Lower leg skin (tissue), 4 donors: ENCODE measurements around the gene FHOD3. TPM values are rescaled to one million over a fixed set of nuclear protein-coding genes. Genes with fewer than 3 reads are reported as not detected.

ENCODE experiments used
- DNase-seq, 2 donors: peaks; one replicate each; pipeline ENCODE4 v3.0.0-alpha.2; 2019; ENCODE audit warnings: low spot score in 2 of 2
- H3K4me3 ChIP-seq: fragments of 200-600 bp; sonication (generic); 2 replicates; pipeline ENCODE4 v1.5.1; 2017; ENCODE audit warnings: mild to moderate bottlenecking, low read depth; ENCODE audit not compliant: poor library complexity, severe bottlenecking
- POLR2A ChIP-seq, 2 donors: fragments of 450-650 bp; IDR thresholded peaks; one replicate each; pipeline ENCODE4 v1.6.1; 2016 to 2017; ENCODE audit warnings: antibody characterized with exemption in 2 of 2, mild to moderate bottlenecking in 1 of 2, moderate library complexity in 1 of 2
- WGBS, 2 donors: methylation state at CpG; one replicate each; pipeline ENCODE4 v1.1.5; 2018; 5-methylcytosine and 5-hydroxymethylcytosine counted together
- intact Hi-C: fragments of 100-400 bp; cut with DNase I; formaldehyde crosslinking; loops from one replicate; pipeline ENCODE4 v1.15.0; 2023; ENCODE audit warnings: low total_unique reads
- total RNA-seq, 4 donors: library from RNA; depleted of rRNA; stranded (reverse); fragments of >200 nt; gene quantifications; one replicate each; pipeline ENCODE4 v1.1.0, GENCODE V29; 2016
- TF ChIP-seq, protein P1 (sequence below), 3 donors: fragments of 450-650 bp; IDR thresholded peaks; one replicate each; pipeline ENCODE4 v1.5.1; 2016; ENCODE audit warnings: antibody characterized with exemption in 3 of 3, mild to moderate bottlenecking in 3 of 3, moderate library complexity in 2 of 3

FHOD3 gene
- total RNA-seq, 4 donors from 2014 or later, result 5.3 to 15.1 (median 7.8) TPM

DNA sequence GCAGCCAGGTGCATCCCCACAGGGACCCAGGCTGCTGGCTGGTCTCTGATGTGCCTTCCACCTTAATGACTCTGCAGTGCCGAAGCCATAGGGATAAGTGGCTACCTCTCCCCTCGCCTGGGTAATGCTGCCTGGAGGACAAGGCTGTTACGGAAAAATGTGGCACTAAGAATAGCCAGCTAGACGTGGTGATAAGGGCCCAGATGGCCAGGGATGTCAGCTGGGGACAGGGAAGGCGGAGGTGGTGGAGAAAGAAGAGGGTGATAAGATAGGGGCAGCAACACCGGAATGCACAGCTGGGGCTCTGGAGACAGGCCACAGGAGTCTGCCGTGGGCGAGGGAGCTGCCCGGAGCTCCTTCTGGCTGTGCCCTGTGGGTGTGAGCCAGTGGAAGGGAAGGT is 170.6 kb downstream of the FHOD3 start:
- no peak overlapping the region for H3K4me3 ChIP-seq
- TF ChIP-seq, protein P1, sequence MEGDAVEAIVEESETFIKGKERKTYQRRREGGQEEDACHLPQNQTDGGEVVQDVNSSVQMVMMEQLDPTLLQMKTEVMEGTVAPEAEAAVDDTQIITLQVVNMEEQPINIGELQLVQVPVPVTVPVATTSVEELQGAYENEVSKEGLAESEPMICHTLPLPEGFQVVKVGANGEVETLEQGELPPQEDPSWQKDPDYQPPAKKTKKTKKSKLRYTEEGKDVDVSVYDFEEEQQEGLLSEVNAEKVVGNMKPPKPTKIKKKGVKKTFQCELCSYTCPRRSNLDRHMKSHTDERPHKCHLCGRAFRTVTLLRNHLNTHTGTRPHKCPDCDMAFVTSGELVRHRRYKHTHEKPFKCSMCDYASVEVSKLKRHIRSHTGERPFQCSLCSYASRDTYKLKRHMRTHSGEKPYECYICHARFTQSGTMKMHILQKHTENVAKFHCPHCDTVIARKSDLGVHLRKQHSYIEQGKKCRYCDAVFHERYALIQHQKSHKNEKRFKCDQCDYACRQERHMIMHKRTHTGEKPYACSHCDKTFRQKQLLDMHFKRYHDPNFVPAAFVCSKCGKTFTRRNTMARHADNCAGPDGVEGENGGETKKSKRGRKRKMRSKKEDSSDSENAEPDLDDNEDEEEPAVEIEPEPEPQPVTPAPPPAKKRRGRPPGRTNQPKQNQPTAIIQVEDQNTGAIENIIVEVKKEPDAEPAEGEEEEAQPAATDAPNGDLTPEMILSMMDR (IDR thresholded peaks at IDR 0.05), result no peak
- TF ChIP-seq POLR2A (IDR thresholded peaks at IDR 0.05), result no peak
- intact Hi-C loops, result no loop called here
- DNase-seq, result no peak
- WGBS, 2 donors, result 72 to 77% methylated on average over 9 of the region's 9 CpGs

DNA sequence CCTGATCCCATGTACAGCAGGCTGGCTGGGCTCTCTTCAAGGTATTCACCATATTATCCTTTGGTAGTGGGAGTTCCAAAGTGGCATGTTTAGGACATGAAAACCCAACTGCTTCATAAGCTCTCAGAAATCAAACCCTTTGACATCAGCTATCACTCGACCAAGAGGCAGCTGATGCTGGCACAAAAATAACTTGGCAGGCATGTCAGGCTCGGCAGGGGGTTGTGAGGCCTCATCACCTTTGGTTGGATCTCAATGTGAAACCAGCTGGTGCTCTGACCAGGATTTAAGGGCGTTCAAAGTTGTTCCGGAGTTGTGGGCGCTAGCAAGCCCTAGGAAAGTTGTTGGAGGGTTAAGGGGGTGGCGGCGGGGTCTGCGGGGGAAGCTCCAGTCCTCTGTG is 171.9 kb downstream of the FHOD3 start:
- TF ChIP-seq, protein P1 (IDR thresholded peaks at IDR 0.05), result no peak
- no peak for TF ChIP-seq POLR2A (IDR thresholded peaks at IDR 0.05)
- no peak for DNase-seq
- 65 to 71% methylated on average over 8 of the region's 8 CpGs for WGBS, 2 donors
- H3K4me3 ChIP-seq, result no peak overlapping the region
- intact Hi-C loops, result no loop called here

DNA sequence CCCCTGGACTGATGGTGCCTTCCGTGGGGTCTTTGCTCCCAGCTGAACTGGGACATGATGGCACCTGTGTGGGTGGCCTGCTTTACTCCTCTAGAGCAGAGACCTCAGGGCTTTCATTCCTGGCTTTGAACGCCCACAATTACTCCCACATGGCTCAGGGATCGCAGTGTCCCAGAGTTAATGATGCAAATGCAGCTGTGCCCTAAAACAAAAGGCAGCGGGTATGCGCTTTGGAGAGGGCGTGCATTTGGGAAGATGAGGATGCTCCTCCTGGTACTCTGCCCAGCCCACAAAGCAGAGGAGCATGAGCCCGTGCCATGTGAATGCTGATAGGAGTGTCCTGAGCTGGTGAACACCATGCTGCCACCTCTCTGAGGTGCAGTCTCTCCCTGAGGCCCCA is 173.4 kb downstream of the FHOD3 start:
- intact Hi-C loops, result no loop called here
- DNase-seq, result no peak
- 46 to 81% methylated on average over 7 of the region's 7 CpGs for WGBS, 2 donors
- TF ChIP-seq, protein P1 (IDR thresholded peaks at IDR 0.05), result no peak
- no peak for TF ChIP-seq POLR2A (IDR thresholded peaks at IDR 0.05)
- no peak overlapping the region for H3K4me3 ChIP-seq

DNA sequence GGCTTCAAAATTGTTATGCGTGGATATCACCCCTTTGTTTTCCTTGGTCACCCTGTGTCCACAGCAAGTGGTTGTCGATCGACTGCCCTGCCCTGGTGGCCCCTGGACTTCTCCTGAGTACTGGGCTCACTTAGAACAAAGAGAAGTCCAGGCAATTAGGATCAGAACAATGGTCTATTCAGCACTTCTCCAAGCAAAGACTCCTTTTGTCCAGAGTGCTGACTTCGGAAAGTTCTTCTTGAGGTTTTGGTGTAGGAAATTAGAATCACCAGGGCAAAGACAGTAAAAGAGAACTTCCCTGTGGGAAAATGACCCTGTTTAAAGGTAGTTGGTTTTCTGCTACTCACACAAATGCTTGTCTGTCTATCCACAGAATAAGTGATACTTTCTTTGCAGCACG is 173.9 kb downstream of the FHOD3 start:
- TF ChIP-seq, protein P1 (IDR thresholded peaks at IDR 0.05), result no peak
- TF ChIP-seq POLR2A (IDR thresholded peaks at IDR 0.05), result no peak
- intact Hi-C loops, result no loop called here
- no peak overlapping the region for H3K4me3 ChIP-seq
- no peak for DNase-seq
- 74 to 80% methylated on average over 5 of the region's 5 CpGs for WGBS, 2 donors

DNA sequence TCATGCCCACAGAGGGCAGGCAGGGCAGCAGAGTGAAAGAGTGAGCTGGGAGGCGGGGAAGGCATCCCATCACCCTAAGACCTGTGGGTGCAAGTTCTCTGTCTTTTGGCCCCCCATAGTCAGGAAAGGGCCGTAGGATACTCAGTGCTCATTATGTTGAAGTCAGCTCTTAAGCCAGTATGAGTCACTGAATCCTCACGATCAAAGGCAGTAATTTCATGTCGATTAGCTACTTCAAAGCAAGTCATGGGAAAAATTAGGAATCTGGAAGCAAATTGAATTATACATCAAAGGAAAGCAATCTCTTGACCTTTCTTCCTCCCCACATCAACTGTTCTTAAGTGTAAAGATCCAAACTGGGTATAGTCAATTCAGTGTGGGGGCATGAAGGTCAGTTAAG is 178.9 kb downstream of the FHOD3 start:
- no peak overlapping the region for H3K4me3 ChIP-seq
- intact Hi-C loops, result no loop called here
- no peak for DNase-seq
- WGBS, 2 donors, result 79 to 82% methylated on average over 4 of the region's 4 CpGs
- no peak for TF ChIP-seq POLR2A (IDR thresholded peaks at IDR 0.05)
- TF ChIP-seq, protein P1 (IDR thresholded peaks at IDR 0.05), result no peak

DNA sequence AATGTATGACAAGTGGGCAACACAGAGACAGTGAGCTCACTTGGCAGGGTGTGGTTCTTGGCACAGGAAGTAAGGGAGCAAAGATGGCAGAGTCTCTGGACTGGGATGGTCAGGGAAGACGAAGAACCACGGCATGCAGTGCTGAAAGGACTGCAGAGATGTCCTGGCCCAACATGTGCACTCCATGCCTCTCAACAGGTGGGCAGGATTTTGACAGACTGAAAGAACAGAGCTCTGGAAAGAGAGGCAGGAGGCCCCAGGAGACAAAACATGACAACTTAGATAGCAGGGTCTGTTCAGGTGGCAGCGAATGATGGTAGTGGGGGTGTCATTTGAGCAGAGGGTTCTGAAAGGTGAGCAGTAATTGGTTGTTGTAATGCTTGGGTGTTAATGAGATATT is 180.3 kb downstream of the FHOD3 start:
- no peak for DNase-seq
- TF ChIP-seq, protein P1 (IDR thresholded peaks at IDR 0.05), result no peak
- TF ChIP-seq POLR2A (IDR thresholded peaks at IDR 0.05), result no peak
- WGBS, 2 donors, result 83 to 84% methylated on average over 3 of the region's 3 CpGs
- intact Hi-C loops, result no loop called here
- no peak overlapping the region for H3K4me3 ChIP-seq
